Nephron progenitor cell (in vitro differentiated cells): ENCODE data around the gene LBHD1.
A peak's percentile ranks its signal among the peaks of the same experiment; 100 is the strongest.
"Not testable (repeated sequence)": the region's sequence is repeated elsewhere in the genome, so short reads cannot be mapped to it uniquely, and the experiment has no call there.

Experiments used
- DNase-seq: peaks from one replicate; pipeline ENCODE4 v3.0.0; 2021
- H3K27ac Mint-ChIP-seq: 2 replicates; pipeline ENCODE4 v1.8.0; 2021; ENCODE audit warnings: mild to moderate bottlenecking, moderate library complexity, mixed read lengths
- H3K27me3 Mint-ChIP-seq: 2 replicates; pipeline ENCODE4 v1.8.0; 2021; ENCODE audit warnings: mild to moderate bottlenecking, low read depth, mixed read lengths; ENCODE audit not compliant: poor library complexity
- H3K36me3 Mint-ChIP-seq: 2 replicates; pipeline ENCODE4 v1.8.0; 2021; ENCODE audit warnings: low read depth, mixed read lengths
- H3K4me1 Mint-ChIP-seq: 2 replicates; pipeline ENCODE4 v1.8.0; 2021; ENCODE audit warnings: mixed read lengths
- H3K4me3 Mint-ChIP-seq: 2 replicates; pipeline ENCODE4 v1.8.0; 2021; ENCODE audit warnings: mild to moderate bottlenecking, moderate library complexity, mixed read lengths
- H3K9me3 Mint-ChIP-seq: 2 replicates; pipeline ENCODE4 v1.8.0; 2021; ENCODE audit warnings: mild to moderate bottlenecking, moderate library complexity, mixed read lengths
- TF ChIP-seq, protein P1 (sequence below): fragments of 200-600 bp; sonication (generic); IDR thresholded peaks from 2 replicates; pipeline ENCODE4 v1.5.0; 2021; ENCODE audit warnings: antibody characterized with exemption

LBHD1 gene

DNA sequence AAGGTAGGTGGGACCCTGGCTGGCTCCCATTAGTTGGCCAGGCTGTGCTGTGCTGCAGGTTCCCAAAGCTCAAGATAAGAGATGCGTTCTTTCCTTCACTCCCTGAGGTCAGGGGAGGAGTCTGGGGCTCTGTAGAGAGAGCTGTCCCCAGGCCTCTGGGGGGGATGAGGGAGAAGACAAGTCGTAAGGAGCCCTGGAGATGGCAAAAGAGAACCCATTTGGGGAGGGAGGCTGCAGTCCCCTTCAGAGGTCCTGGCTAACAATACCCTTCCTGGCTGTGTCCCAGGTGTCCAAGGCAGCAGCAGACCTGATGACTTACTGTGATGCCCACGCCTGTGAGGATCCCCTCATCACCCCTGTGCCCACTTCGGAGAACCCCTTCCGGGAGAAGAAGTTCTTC is 36.3 kb upstream of the LBHD1 start:
- Mint-ChIP-seq H3K4me3 (peak overlapping the region; percentile 89), H3K27me3 (no peaks in the 10 kb centered on the region), H3K4me1 (peaks cover 62% of the 10 kb centered on the region), H3K9me3 (no peaks in the 10 kb centered on the region), H3K36me3 (peaks cover 32% of the 10 kb centered on the region), H3K27ac (no peak overlapping the region)
- TF ChIP-seq, protein P1, sequence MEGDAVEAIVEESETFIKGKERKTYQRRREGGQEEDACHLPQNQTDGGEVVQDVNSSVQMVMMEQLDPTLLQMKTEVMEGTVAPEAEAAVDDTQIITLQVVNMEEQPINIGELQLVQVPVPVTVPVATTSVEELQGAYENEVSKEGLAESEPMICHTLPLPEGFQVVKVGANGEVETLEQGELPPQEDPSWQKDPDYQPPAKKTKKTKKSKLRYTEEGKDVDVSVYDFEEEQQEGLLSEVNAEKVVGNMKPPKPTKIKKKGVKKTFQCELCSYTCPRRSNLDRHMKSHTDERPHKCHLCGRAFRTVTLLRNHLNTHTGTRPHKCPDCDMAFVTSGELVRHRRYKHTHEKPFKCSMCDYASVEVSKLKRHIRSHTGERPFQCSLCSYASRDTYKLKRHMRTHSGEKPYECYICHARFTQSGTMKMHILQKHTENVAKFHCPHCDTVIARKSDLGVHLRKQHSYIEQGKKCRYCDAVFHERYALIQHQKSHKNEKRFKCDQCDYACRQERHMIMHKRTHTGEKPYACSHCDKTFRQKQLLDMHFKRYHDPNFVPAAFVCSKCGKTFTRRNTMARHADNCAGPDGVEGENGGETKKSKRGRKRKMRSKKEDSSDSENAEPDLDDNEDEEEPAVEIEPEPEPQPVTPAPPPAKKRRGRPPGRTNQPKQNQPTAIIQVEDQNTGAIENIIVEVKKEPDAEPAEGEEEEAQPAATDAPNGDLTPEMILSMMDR, result no peak
- no peak for DNase-seq

- TF ChIP-seq, protein P1, result no peak
- no peaks in the 10 kb centered on the region for H3K27me3 Mint-ChIP-seq
- H3K36me3 Mint-ChIP-seq, result peaks cover 26% of the 10 kb centered on the region
- no peaks in the 10 kb centered on the region for H3K9me3 Mint-ChIP-seq
- H3K4me3 Mint-ChIP-seq, result peak within 1 kb of the TSS; percentile 89
- peaks cover 52% of the 10 kb centered on the region for H3K4me1 Mint-ChIP-seq
- DNase-seq, result peak; percentile 91
- H3K27ac Mint-ChIP-seq, result peak within 1 kb of the TSS; percentile 98
Observed at GRCh38 chr11:62707277-62707861, 35.3 kb upstream of the LBHD1 start, which contains the start of the genes BSCL2 and GNG3. TSS of gene BSCL2 (minus strand) at chr11:62707424. CDS start at chr11:62707195, 229 bp downstream. TSS of gene GNG3 (plus strand) at chr11:62707676. CDS start at chr11:62708296, 620 bp downstream.

- TF ChIP-seq, protein P1, result no peak
- H3K4me3 Mint-ChIP-seq, result peak overlapping the region; percentile 89
- H3K27me3 Mint-ChIP-seq, result no peaks in the 10 kb centered on the region
- H3K4me1 Mint-ChIP-seq, result peaks cover 48% of the 10 kb centered on the region
- peak overlapping the region; percentile 98 for H3K27ac Mint-ChIP-seq
- H3K9me3 Mint-ChIP-seq, result no peaks in the 10 kb centered on the region
- no peak for DNase-seq
- H3K36me3 Mint-ChIP-seq, result peaks cover 26% of the 10 kb centered on the region
Observed at GRCh38 chr11:62706850-62707247, 34.8 kb upstream of the LBHD1 start.

- Mint-ChIP-seq H3K36me3 (peaks cover 28% of the 10 kb centered on the region), H3K4me1 (peaks cover 48% of the 10 kb centered on the region), H3K4me3 (peak overlapping the region; percentile 89), H3K27me3 (no peaks in the 10 kb centered on the region), H3K9me3 (no peaks in the 10 kb centered on the region), H3K27ac (peak overlapping the region; percentile 98)
- peak; percentile 98 for DNase-seq
- TF ChIP-seq, protein P1, result no peak
Observed at GRCh38 chr11:62705880-62706849, 34.1 kb upstream of the LBHD1 start.

DNA sequence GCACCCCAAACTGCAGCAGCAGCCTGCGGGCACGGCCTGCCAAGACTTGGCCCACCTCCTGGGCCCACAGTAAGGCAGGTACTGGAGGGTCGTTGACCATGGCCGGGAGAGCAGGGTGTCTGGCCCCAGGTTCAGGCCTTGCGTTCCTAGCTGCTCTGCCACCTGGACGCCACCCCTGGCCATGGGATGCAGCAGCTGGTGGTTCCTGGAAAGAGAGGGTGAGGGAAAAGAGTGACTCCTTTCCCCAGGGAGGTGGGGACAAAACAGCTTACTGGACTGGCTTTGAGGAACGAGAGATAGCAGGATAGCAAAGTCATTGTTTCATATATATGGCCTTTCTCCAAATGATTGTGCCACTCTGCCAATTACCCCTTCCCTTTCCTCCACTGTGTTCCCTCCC is 33.3 kb upstream of the LBHD1 start:
- Mint-ChIP-seq H3K4me3 (peak overlapping the region; percentile 89), H3K4me1 (peaks cover 48% of the 10 kb centered on the region), H3K9me3 (no peaks in the 10 kb centered on the region), H3K27ac (peak overlapping the region; percentile 91), H3K27me3 (no peaks in the 10 kb centered on the region), H3K36me3 (peaks cover 25% of the 10 kb centered on the region)
- TF ChIP-seq, protein P1, result no peak
- DNase-seq, result no peak

DNA sequence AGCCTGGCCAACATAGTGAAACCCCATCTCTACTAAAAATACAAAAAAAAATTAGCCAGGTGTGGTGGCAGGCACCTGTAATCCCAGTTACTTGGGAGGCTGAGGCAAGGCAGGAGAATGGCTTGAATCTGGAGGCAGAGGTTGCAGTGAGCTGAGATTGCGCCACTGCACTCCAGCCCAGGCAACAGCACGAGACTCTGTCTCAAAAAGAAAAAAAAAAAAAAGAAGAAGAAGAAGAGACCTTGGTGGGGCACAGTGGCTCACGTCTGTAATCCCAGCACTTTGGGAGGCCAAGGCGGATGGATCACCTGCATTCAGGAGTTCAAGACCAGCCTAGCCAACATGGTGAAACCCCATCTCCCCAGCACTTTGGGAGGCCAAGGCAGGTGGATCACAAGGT is 31.9 kb upstream of the LBHD1 start:
- DNase-seq, H3K27ac Mint-ChIP-seq, H3K27me3 Mint-ChIP-seq, H3K9me3 Mint-ChIP-seq, H3K4me3 Mint-ChIP-seq: not testable (repeated sequence)
- peaks cover 34% of the 10 kb centered on the region for H3K4me1 Mint-ChIP-seq
- peaks cover 25% of the 10 kb centered on the region for H3K36me3 Mint-ChIP-seq
